Mesendoderm (in vitro differentiated cells): ENCODE data around the gene RNU1-1.
"Not testable (repeated sequence)": the region's sequence is repeated elsewhere in the genome, so short reads cannot be mapped to it uniquely, and the experiment has no call there.

Source experiments
- DNase-seq: peaks from one replicate; pipeline ENCODE4 v3.0.0; 2013
- H2AK5ac ChIP-seq: 2 replicates; pipeline ENCODE4 v1.6.1; 2013; ENCODE audit warnings: low read length, inconsistent platforms
- H2BK120ac ChIP-seq: 2 replicates; pipeline ENCODE4 v1.6.1; 2013; ENCODE audit warnings: low read depth, mild to moderate bottlenecking, low read length, moderate library complexity, mixed read lengths
- H2BK15ac ChIP-seq: replicated peaks from 2 replicates; pipeline ENCODE4 v1.6.1; 2013; ENCODE audit warnings: low read depth, mild to moderate bottlenecking, moderate library complexity
- H2BK5ac ChIP-seq: 2 replicates; pipeline ENCODE4 v1.6.1; 2013; ENCODE audit warnings: low read length, inconsistent platforms
- H3K18ac ChIP-seq: 2 replicates; pipeline ENCODE4 v1.6.1; 2013; ENCODE audit warnings: mild to moderate bottlenecking, low read length, mixed read lengths
- H3K23ac ChIP-seq: one replicate; pipeline ENCODE4 v1.6.1; 2013; ENCODE audit warnings: low read length
- H3K27ac ChIP-seq: 2 replicates; pipeline ENCODE4 v1.5.1; 2013; ENCODE audit warnings: low read depth, mild to moderate bottlenecking, inconsistent platforms, low read length, moderate library complexity
- H3K27me3 ChIP-seq: 2 replicates; pipeline ENCODE4 v1.6.1; 2013; ENCODE audit warnings: low read length, control low read depth, mild to moderate bottlenecking, inconsistent platforms; ENCODE audit not compliant: insufficient read depth, poor library complexity
- H3K36me3 ChIP-seq: 2 replicates; pipeline ENCODE4 v1.6.1; 2013; ENCODE audit warnings: low read length, inconsistent platforms; ENCODE audit not compliant: control insufficient read depth, insufficient read depth
- H3K4ac ChIP-seq: one replicate; pipeline ENCODE4 v1.6.1; 2013; ENCODE audit warnings: low read depth, mild to moderate bottlenecking, low read length, moderate library complexity
- H3K4me1 ChIP-seq: 2 replicates; pipeline ENCODE4 v1.6.1; 2013; ENCODE audit warnings: low read depth, low read length, inconsistent platforms; ENCODE audit not compliant: control insufficient read depth
- H3K4me2 ChIP-seq: 2 replicates; pipeline ENCODE4 v1.6.1; 2013; ENCODE audit warnings: low read length
- H3K4me3 ChIP-seq: 2 replicates; pipeline ENCODE4 v1.5.1; 2013; ENCODE audit warnings: mild to moderate bottlenecking, low read length
- H3K56ac ChIP-seq: one replicate; pipeline ENCODE4 v1.6.1; 2013; ENCODE audit warnings: low read length
- H3K79me1 ChIP-seq: 2 replicates; pipeline ENCODE4 v1.6.1; 2013; ENCODE audit warnings: low read length, inconsistent platforms
- H3K79me2 ChIP-seq: 2 replicates; pipeline ENCODE4 v1.6.1; 2013; ENCODE audit warnings: mild to moderate bottlenecking, low read length; ENCODE audit not compliant: control insufficient read depth, insufficient read depth
- H3K9ac ChIP-seq: 2 replicates; pipeline ENCODE4 v1.6.1; 2013; ENCODE audit warnings: low read length, inconsistent platforms
- H4K5ac ChIP-seq: one replicate; pipeline ENCODE4 v1.6.1; 2013; ENCODE audit warnings: low read length
- H4K8ac ChIP-seq: one replicate; pipeline ENCODE4 v1.6.1; 2013; ENCODE audit warnings: low read depth, mild to moderate bottlenecking, control low read depth, low read length, moderate library complexity
- WGBS: extraction: QIAGEN DNeasy Blood & Tissue Kit; methylation state at CpG from one replicate; pipeline ENCODE4 v1.1.7; 2013; ENCODE audit warnings: low lambda C conversion rate, missing lambda C conversion rate; ENCODE audit not compliant: insufficient coverage; ENCODE audit errors: extremely low coverage; 5-methylcytosine and 5-hydroxymethylcytosine counted together

Gene RNU1-1

GRCh38 chr1:16512624-16513411 lies 1.3 kb downstream of the RNU1-1 start:
- not testable (repeated sequence) for H3K4me1 ChIP-seq, H3K79me2 ChIP-seq, H3K23ac ChIP-seq, H3K4me3 ChIP-seq, H3K27me3 ChIP-seq, H3K36me3 ChIP-seq, DNase-seq, H2BK5ac ChIP-seq, H4K5ac ChIP-seq, H3K79me1 ChIP-seq, H2AK5ac ChIP-seq, H3K4me2 ChIP-seq, H2BK15ac ChIP-seq, H3K4ac ChIP-seq, H3K27ac ChIP-seq, H3K18ac ChIP-seq, H3K56ac ChIP-seq, H4K8ac ChIP-seq, H2BK120ac ChIP-seq, H3K9ac ChIP-seq
- no CpG with 5 or more reads among the region's 15 CpGs for WGBS

- not testable (repeated sequence) for H3K4me3 ChIP-seq, H4K8ac ChIP-seq, H3K79me2 ChIP-seq, H3K9ac ChIP-seq, H3K4me1 ChIP-seq, H2BK5ac ChIP-seq, DNase-seq, H3K18ac ChIP-seq, H2AK5ac ChIP-seq, H3K56ac ChIP-seq, H3K36me3 ChIP-seq, H3K23ac ChIP-seq, H3K4ac ChIP-seq, H2BK120ac ChIP-seq, H3K27ac ChIP-seq, H3K27me3 ChIP-seq, H3K79me1 ChIP-seq, H4K5ac ChIP-seq, H2BK15ac ChIP-seq, H3K4me2 ChIP-seq
- WGBS, result no CpG with 5 or more reads among the region's 1 CpG
Measured at GRCh38 chr1:16511926-16512325, 2.2 kb downstream of the RNU1-1 start.

GRCh38 chr1:16508861-16509445 lies 5.1 kb downstream of the RNU1-1 start:
- not testable (repeated sequence) for H3K56ac ChIP-seq, H3K4me1 ChIP-seq, H3K4ac ChIP-seq, DNase-seq, H2AK5ac ChIP-seq, H4K8ac ChIP-seq, H3K4me3 ChIP-seq, H2BK15ac ChIP-seq, H4K5ac ChIP-seq, H3K4me2 ChIP-seq, H3K79me1 ChIP-seq, H3K79me2 ChIP-seq, H3K36me3 ChIP-seq, H2BK120ac ChIP-seq, H2BK5ac ChIP-seq, H3K23ac ChIP-seq, H3K9ac ChIP-seq, H3K18ac ChIP-seq, H3K27me3 ChIP-seq, H3K27ac ChIP-seq
- WGBS, result no CpG with 5 or more reads among the region's 8 CpGs

- H4K8ac ChIP-seq, H2BK120ac ChIP-seq, H2BK5ac ChIP-seq, H3K36me3 ChIP-seq, H3K4ac ChIP-seq, H3K56ac ChIP-seq, H3K18ac ChIP-seq, H3K4me2 ChIP-seq, H2BK15ac ChIP-seq, H3K4me1 ChIP-seq, H4K5ac ChIP-seq, DNase-seq, H3K4me3 ChIP-seq, H2AK5ac ChIP-seq, H3K27ac ChIP-seq, H3K23ac ChIP-seq, H3K79me2 ChIP-seq, H3K27me3 ChIP-seq, H3K9ac ChIP-seq, H3K79me1 ChIP-seq: not testable (repeated sequence)
- no CpG with 5 or more reads among the region's 15 CpGs for WGBS
Measured at GRCh38 chr1:16506364-16507136, 7.5 kb downstream of the RNU1-1 start.

- not testable (repeated sequence) for H2AK5ac ChIP-seq, H3K4me1 ChIP-seq, H3K4me3 ChIP-seq, H3K79me1 ChIP-seq, H3K18ac ChIP-seq, H3K4ac ChIP-seq, H3K36me3 ChIP-seq, H3K23ac ChIP-seq, DNase-seq, H3K56ac ChIP-seq, H3K79me2 ChIP-seq, H2BK15ac ChIP-seq, H3K27ac ChIP-seq, H3K27me3 ChIP-seq, H3K9ac ChIP-seq, H2BK5ac ChIP-seq, H2BK120ac ChIP-seq, H4K5ac ChIP-seq, H4K8ac ChIP-seq, H3K4me2 ChIP-seq
- WGBS, result no CpG with 5 or more reads among the region's 2 CpGs
Measured at GRCh38 chr1:16505870-16506269, 8.2 kb downstream of the RNU1-1 start.
